Measurements from ENCODE around the gene CROT.

Gene CROT

DNA sequence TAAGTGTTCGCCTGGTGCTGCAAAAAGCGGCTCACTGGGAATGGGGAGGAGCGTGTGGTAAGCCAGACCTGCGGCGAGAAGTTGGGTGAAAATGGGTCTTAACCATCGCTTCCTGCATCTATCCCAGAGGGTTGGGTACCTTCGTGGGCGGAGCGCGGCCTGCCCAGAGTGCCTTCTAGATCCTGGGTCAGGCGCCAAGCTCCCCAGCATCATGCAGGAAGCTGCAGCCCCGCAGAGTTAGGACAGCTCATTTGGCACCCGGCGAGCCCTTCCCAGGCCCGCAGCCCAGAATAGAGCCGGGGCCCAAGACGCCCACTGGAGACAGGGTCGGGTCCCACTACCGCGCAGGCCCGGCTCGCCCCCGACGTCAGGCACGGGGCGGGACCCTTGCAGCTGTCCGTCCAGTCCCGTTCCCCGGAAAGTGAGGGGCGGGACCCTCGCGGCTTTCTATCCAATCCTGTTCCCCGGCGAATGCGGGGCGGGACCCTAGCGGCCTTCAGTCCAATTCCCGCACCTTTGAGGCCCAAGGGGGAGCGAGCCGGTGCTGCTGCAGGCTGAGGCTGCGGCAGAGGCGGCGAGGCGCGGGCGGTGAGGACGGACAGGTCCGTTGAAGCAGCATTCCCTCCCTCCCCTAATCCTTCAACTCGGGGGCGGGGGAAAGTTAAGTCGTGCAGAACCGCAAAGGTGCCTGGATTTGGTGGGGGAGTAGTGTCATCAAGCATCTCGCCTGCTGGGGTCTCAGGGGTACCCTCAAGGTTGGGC, at the start of gene CROT:
TSS of gene CROT (plus strand) at position 499 of the 762 bp plus-strand sequence. CDS start 3,405 bp downstream, outside the sequence.
- H3K9me3 Mint-ChIP-seq, result peaks cover 2% of the 10 kb centered on the region
- H3K4me3 Mint-ChIP-seq, result peak within 1 kb of the TSS; percentile 95 to 97 (median 96)
- H3K36me3 Mint-ChIP-seq (ENCODE audit: low read depth), result peaks cover 43% of the 10 kb centered on the region
- TF ChIP-seq, protein P1, sequence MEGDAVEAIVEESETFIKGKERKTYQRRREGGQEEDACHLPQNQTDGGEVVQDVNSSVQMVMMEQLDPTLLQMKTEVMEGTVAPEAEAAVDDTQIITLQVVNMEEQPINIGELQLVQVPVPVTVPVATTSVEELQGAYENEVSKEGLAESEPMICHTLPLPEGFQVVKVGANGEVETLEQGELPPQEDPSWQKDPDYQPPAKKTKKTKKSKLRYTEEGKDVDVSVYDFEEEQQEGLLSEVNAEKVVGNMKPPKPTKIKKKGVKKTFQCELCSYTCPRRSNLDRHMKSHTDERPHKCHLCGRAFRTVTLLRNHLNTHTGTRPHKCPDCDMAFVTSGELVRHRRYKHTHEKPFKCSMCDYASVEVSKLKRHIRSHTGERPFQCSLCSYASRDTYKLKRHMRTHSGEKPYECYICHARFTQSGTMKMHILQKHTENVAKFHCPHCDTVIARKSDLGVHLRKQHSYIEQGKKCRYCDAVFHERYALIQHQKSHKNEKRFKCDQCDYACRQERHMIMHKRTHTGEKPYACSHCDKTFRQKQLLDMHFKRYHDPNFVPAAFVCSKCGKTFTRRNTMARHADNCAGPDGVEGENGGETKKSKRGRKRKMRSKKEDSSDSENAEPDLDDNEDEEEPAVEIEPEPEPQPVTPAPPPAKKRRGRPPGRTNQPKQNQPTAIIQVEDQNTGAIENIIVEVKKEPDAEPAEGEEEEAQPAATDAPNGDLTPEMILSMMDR (IDR thresholded peaks at IDR 0.05; ENCODE audit: unreplicated experiment in 3 of 3), result no peak
- peaks cover 27% of the 10 kb centered on the region for H3K4me1 Mint-ChIP-seq
- peak within 1 kb of the TSS; percentile 95 to 98 (median 97) for H3K27ac Mint-ChIP-seq
- no peaks in the 10 kb centered on the region for H3K27me3 Mint-ChIP-seq (ENCODE audit: low read depth)

DNA sequence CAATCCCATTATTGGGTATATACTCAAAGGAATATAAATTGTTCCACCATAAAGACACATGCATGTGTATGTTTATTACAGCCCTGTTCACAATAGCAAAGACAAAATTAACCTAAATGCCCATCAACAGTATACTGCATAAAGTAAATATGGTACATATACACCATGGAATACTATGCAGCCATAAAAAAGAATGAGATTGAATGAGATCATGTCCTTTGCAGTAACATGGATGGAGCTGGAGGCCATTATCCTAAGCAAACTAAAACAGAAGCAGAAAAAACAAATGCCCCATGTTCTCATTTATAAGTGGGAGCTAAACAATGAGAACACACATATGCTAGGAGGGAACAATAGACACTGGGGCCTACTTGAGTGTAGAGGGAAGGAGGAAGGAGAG, 44.7 kb upstream of the CROT start:
- no peaks in the 10 kb centered on the region for H3K4me1 Mint-ChIP-seq
- H3K4me3 Mint-ChIP-seq, result no peak overlapping the region
- H3K27me3 Mint-ChIP-seq (ENCODE audit: low read depth), result no peaks in the 10 kb centered on the region
- no peaks in the 10 kb centered on the region for H3K36me3 Mint-ChIP-seq (ENCODE audit: low read depth)
- peaks cover 10% of the 10 kb centered on the region for H3K9me3 Mint-ChIP-seq
- H3K27ac Mint-ChIP-seq, result no peak overlapping the region
- TF ChIP-seq, protein P1 (IDR thresholded peaks at IDR 0.05; ENCODE audit: unreplicated experiment in 3 of 3), result no peak

- no peaks in the 10 kb centered on the region for H3K36me3 Mint-ChIP-seq (ENCODE audit: low read depth)
- no peaks in the 10 kb centered on the region for H3K4me1 Mint-ChIP-seq
- H3K4me3 Mint-ChIP-seq, result no peak overlapping the region
- H3K27ac Mint-ChIP-seq, result no peak overlapping the region
- H3K27me3 Mint-ChIP-seq (ENCODE audit: low read depth), result peaks cover 6% of the 10 kb centered on the region
- no peaks in the 10 kb centered on the region for H3K9me3 Mint-ChIP-seq
- TF ChIP-seq, protein P1 (IDR thresholded peaks at IDR 0.05; ENCODE audit: unreplicated experiment in 3 of 3), result no peak
These were observed 34.6 kb upstream of the CROT start for GRCh38 chr7:87310790-87311419.

DNA sequence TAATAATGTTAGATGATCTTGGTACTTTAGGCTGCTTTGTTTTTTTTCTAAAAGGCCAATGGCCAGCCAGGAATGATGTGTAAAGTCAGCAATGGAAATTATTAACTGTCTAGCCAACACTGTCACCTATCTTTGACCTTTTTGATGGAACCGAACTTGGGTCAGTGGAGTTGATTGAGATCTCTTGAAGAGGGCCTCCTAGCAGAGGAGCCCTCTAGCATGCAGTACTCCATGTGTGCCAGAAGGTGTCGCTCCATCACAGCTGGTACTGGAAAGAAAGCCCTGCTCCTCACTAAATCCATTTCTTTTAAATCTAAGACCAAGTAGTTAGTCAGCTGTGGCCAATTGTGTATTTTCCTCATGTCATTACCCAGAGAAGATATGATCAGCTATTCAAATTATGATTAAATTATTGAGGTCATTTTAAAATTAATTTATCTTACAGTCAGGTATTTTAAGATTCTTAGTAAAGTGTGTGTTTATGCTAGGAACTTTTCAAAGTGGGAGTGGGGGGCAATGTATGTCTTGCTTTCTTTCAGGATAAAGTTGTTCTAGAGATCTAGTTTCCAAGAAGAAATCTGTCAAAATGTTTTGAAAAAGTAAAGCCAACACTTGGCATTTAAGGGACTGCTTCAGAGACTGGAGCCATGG, 33.1 kb upstream of the CROT start:
- Mint-ChIP-seq H3K27me3 (ENCODE audit: low read depth) (peaks cover 6% of the 10 kb centered on the region), H3K36me3 (ENCODE audit: low read depth) (no peaks in the 10 kb centered on the region), H3K4me1 (peaks cover 6% of the 10 kb centered on the region), H3K9me3 (no peaks in the 10 kb centered on the region), H3K4me3 (no peak overlapping the region), H3K27ac (no peak overlapping the region)
- TF ChIP-seq, protein P1 (IDR thresholded peaks at IDR 0.05; ENCODE audit: unreplicated experiment in 3 of 3), result peak; percentile 98 to 100 (median 99)

GRCh38 chr7:87316097-87316700, 29.3 kb upstream of the CROT start:
- H3K27me3 Mint-ChIP-seq (ENCODE audit: low read depth), result no peaks in the 10 kb centered on the region
- TF ChIP-seq, protein P1 (IDR thresholded peaks at IDR 0.05; ENCODE audit: unreplicated experiment in 3 of 3), result no peak
- H3K27ac Mint-ChIP-seq, result no peak overlapping the region
- H3K9me3 Mint-ChIP-seq, result peaks cover 3% of the 10 kb centered on the region
- peaks cover 6% of the 10 kb centered on the region for H3K4me1 Mint-ChIP-seq
- peaks cover 4% of the 10 kb centered on the region for H3K36me3 Mint-ChIP-seq (ENCODE audit: low read depth)
- H3K4me3 Mint-ChIP-seq, result no peak overlapping the region

Measured in nephron (organoid).